AG09319 (cell line): Measurements from ENCODE around the gene PSMG4.

ENCODE experiments used
- DNase-seq: peaks from one replicate; pipeline ENCODE4 v3.0.0-alpha.2; 2010; ENCODE audit warnings: low read depth; ENCODE audit errors: extremely low read depth
- TF ChIP-seq, protein P1 (sequence below): IDR thresholded peaks from 2 replicates; pipeline ENCODE4 v1.5.1; 2011; ENCODE audit warnings: low read depth, mild to moderate bottlenecking, inconsistent platforms, low read length, moderate library complexity

Gene PSMG4

GRCh38 chr6:3227363-3228045 is 31.2 kb upstream of the PSMG4 start, which contains the start of gene TUBB2B:
Gene TUBB2B (minus strand): TSS chr6:3227653. CDS start chr6:3227543, 110 bp downstream.
- TF ChIP-seq, protein P1, sequence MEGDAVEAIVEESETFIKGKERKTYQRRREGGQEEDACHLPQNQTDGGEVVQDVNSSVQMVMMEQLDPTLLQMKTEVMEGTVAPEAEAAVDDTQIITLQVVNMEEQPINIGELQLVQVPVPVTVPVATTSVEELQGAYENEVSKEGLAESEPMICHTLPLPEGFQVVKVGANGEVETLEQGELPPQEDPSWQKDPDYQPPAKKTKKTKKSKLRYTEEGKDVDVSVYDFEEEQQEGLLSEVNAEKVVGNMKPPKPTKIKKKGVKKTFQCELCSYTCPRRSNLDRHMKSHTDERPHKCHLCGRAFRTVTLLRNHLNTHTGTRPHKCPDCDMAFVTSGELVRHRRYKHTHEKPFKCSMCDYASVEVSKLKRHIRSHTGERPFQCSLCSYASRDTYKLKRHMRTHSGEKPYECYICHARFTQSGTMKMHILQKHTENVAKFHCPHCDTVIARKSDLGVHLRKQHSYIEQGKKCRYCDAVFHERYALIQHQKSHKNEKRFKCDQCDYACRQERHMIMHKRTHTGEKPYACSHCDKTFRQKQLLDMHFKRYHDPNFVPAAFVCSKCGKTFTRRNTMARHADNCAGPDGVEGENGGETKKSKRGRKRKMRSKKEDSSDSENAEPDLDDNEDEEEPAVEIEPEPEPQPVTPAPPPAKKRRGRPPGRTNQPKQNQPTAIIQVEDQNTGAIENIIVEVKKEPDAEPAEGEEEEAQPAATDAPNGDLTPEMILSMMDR = no peak
- no peak for DNase-seq

DNA sequence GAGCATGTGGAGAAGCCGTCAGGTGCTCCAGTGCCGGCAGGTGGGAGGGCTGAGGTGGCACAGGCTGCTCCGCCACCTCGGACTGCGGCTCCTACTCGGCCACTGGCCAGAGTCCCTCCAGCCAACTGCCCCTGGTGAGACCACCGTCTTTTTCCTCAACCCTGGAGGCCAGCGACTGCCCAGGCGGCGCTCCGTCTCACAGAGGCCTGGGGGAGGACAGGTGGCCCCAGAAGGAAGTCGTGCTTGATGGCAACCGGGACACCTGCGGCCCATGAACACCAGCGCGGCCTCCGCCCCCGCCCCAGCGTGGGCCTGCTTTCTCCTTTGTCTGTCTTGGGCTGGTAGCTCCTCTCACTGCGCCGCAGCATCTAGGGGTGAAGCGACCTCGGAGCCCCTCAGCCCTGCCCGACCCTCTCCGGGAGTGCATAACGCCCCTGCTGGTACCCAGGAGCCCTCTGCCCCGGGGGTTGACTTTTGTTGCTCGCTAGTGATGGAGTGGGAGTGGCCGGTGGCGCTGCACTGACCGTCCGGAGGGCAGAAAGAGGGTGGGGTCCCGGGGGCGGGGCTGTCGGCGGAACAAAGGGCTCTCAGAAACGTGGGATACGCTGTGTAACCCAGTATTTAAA is 30.6 kb upstream of the PSMG4 start:
- TF ChIP-seq, protein P1 = no peak
- DNase-seq = no peak

DNA sequence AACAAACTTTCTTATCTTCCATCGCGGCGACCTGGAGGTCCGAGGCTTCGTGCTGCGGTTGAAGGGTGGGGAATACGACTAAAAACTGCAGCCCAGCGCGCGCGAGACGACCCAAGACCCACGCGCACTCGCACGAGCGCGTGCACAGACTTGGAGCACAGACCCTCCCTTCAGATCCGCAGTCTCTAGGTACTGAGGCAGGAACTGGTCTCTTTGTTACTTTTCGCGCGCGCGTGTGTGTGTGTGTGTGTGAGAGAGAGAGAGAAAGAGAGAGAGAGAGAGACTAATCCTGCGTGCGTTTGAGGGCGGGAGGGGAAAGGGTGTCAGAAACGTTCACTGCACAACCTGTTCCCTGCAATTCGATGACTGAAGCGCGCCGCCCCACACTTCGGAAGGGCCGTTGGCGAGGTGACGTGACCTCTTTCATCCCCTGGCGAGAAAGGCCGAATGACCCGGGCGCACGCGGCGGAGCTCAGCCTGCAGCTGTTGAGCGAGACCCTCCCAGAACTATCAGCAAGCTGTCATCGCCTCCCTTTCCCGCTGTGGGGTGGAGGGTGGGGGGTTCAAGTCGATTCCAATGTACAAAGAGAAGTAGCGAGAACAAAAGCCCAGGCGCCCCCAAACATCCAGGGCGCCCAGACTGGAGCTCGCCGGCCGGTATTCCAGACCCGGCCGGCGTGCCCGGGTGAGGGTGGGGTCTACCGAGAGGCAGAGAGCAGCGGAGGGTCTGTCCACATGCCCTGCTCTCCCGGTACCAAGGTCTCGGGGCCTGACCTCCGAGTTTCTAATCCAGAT is 29.8 kb upstream of the PSMG4 start:
- no peak for DNase-seq
- TF ChIP-seq, protein P1 = no peak

- TF ChIP-seq, protein P1 = no peak
- no peak for DNase-seq
These were observed 29.1 kb upstream of the PSMG4 start for GRCh38 chr6:3229566-3230178.

GRCh38 chr6:3230256-3230882 is 28.4 kb upstream of the PSMG4 start:
- TF ChIP-seq, protein P1 = no peak
- DNase-seq = no peak

- no peak for DNase-seq
These were observed 27.9 kb upstream of the PSMG4 start for GRCh38 chr6:3230900-3231246.

More at GRCh38 chr6:3230900-3231246, 27.9 kb upstream of the PSMG4 start:
- TF ChIP-seq, protein P1 = no peak
